RWPE1 (cell line): ENCODE data around the gene ZNF44.
"Not testable (repeated sequence)": the region's sequence is repeated elsewhere in the genome, so short reads cannot be mapped to it uniquely, and the experiment has no call there.

ENCODE experiments used
- CTCF ChIA-PET: fragments of 350-600 bp; sonication (Branson Sonifier 250); formaldehyde crosslinking; extraction: SDS; loops from one replicate; lab custom pipeline; 2021; lab: Yijun Ruan, JAX
- POLR2A ChIA-PET: fragments of 400-600 bp; formaldehyde crosslinking; extraction: SDS; loops from one replicate; lab custom pipeline; 2020; ENCODE audit warnings: antibody characterized with exemption; ENCODE audit not compliant: low non-redundant PET; lab: Yijun Ruan, JAX
- DNase-seq: peaks from one replicate; pipeline ENCODE4 v3.0.0; 2012; ENCODE audit warnings: low spot score
- H3K27ac ChIP-seq: fragments of 450-650 bp; 2 replicates; pipeline ENCODE4 v1.5.1; 2017
- CTCF ChIP-seq: fragments of 450-650 bp; conservative IDR thresholded peaks from 2 replicates; pipeline ENCODE4 v1.5.1; 2017; ENCODE audit warnings: low read depth, mild to moderate bottlenecking

ZNF44 gene

GRCh38 chr19:12318782-12319413 is 24.2 kb upstream of the ZNF44 start:
- no peak overlapping the region for H3K27ac ChIP-seq
- TF ChIP-seq CTCF = no peak
- DNase-seq = no peak
- ChIA-PET POLR2A (no interaction called here), CTCF (no interaction called here)

- POLR2A ChIA-PET = no interaction called here
- CTCF ChIA-PET = interaction anchor here (0.6 kb wide), 1 partner anchor 193 kb away, joined by 3 read pairs; no protein-coding TSS in a partner anchor
- TF ChIP-seq CTCF = no peak
- DNase-seq = no peak
- H3K27ac ChIP-seq = no peak overlapping the region
These were observed 19.9 kb upstream of the ZNF44 start for GRCh38 chr19:12314553-12314952.

- CTCF ChIA-PET, DNase-seq, POLR2A ChIA-PET, H3K27ac ChIP-seq: not testable (repeated sequence)
These were observed 14.2 kb upstream of the ZNF44 start for GRCh38 chr19:12308891-12309290.

- H3K27ac ChIP-seq = peak overlapping the region; percentile 85
- TF ChIP-seq CTCF = no peak
- POLR2A ChIA-PET = no interaction called here
- no peak for DNase-seq
- CTCF ChIA-PET = no interaction called here
These were observed 508 bp upstream of the ZNF44 start for GRCh38 chr19:12295191-12295590.

GRCh38 chr19:12293777-12294248 is 870 bp downstream of the ZNF44 start:
- H3K27ac ChIP-seq = peak overlapping the region; percentile 85
- ChIA-PET POLR2A (interaction anchor here (0.7 kb wide), 1 partner anchor 71 kb away, joined by 3 read pairs; no protein-coding TSS in a partner anchor), CTCF (no interaction called here)
- no peak for TF ChIP-seq CTCF
- DNase-seq = peak; percentile 58

- POLR2A ChIA-PET = no interaction called here
These were observed 5.0 kb downstream of the ZNF44 start for GRCh38 chr19:12289790-12290065.

More at GRCh38 chr19:12289790-12290065, 5.0 kb downstream of the ZNF44 start:
- TF ChIP-seq CTCF = no peak
- DNase-seq = no peak
- CTCF ChIA-PET = no interaction called here
- H3K27ac ChIP-seq = peak overlapping the region; percentile 85
